ENCODE data around the gene KIAA1755.

The KIAA1755 gene

DNA sequence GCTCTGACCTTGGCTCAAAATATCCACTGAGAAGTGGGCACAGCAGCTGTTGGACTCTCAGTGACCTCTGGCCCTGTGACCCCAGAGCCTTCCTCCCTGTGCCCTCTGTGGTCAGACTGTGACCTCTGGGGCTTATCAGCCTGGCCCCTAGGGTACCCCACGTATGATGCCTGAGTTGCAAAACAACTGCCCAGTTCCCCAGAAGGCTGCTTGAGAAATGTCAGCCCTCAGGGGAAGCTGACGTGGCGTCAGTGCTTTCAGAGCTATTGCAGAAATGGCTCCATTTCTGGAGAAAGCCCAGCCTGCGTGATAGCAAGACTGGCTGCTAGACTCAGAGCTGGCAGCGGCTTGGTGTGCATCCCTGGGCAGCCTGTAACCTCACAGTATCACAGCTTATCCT is 63.9 kb downstream of the KIAA1755 start:
- H3K4me1 ChIP-seq (ENCODE audit: control insufficient read depth, insufficient read depth, low read depth, low read length), result peaks cover 4% of the 10 kb centered on the region

DNA sequence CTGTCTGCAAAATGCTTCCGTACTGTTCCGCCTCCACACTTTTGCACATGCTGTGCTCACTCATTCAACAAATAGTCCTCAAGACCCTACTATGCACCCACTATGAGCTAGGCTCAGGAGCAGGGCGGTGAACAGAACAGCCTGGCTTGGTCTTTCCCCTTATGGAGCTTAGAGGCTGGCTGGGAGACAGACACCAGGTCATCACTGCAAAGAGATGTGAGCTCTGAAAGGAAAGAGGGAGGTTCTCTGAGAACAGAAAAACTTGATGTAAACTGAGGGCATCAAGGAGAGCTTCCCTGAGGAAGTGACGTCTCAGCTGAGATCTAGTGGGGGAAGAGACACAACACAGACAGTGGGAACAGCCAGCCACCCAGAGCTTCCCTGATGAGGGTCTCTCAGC is 64.5 kb downstream of the KIAA1755 start:
- Histone ChIP-seq H2BK120ac (ENCODE audit: low read depth, low read length) (no peak overlapping the region), H3K18ac (ENCODE audit: low read depth in 1 of 2, low read length in 2 of 2) (no peak overlapping the region), H3K14ac (ENCODE audit: low read length in 2 of 2) (no peak overlapping the region), H3K4me1 (ENCODE audit: control insufficient read depth, insufficient read depth, low read depth, low read length) (peaks cover under 1% of the 10 kb centered on the region), H3K23ac (ENCODE audit: low read length in 2 of 2) (no peak overlapping the region), H3K4me3 (ENCODE audit: insufficient read depth in 1 of 2, low read depth in 1 of 2, low read length in 2 of 2) (no peak overlapping the region), H2AK5ac (ENCODE audit: low read length, severe bottlenecking) (no peak overlapping the region), H3K4me2 (ENCODE audit: low read length, poor library complexity, severe bottlenecking) (no peak overlapping the region), H3K9me3 (ENCODE audit: control insufficient read depth, low read length) (peaks cover 4% of the 10 kb centered on the region), H2BK15ac (ENCODE audit: low read depth, poor library complexity, severe bottlenecking) (no peak overlapping the region), H3K27ac (ENCODE audit: low read length, poor library complexity, severe bottlenecking) (no peak overlapping the region), H2AFZ (ENCODE audit: low read depth, low read length) (no peak overlapping the region), H2BK12ac (ENCODE audit: low read length in 2 of 2) (no peak overlapping the region), H3K9ac (ENCODE audit: low read length) (peak overlapping the region; percentile 11), H4K91ac (ENCODE audit: low read length) (no peak overlapping the region), H3K27me3 (ENCODE audit: control insufficient read depth in 1 of 2, insufficient read depth in 1 of 2, low read length in 2 of 2) (peaks cover 8 to 31% of the 10 kb centered on the region in 2 experiments), H3K4ac (ENCODE audit: low read depth in 1 of 2, low read length in 2 of 2) (no peak overlapping the region), H3K79me1 (replicated peaks; ENCODE audit: low read length, poor library complexity, severe bottlenecking) (no peaks in the 10 kb centered on the region), H4K8ac (ENCODE audit: low read length) (no peak overlapping the region), H2BK5ac (ENCODE audit: low read depth, low read length, poor library complexity, severe bottlenecking) (no peak overlapping the region), H3K36me3 (ENCODE audit: control insufficient read depth in 1 of 2, insufficient read depth in 2 of 2, low read depth in 1 of 2, low read length in 2 of 2) (no peaks in the 10 kb centered on the region)
- WGBS, result 95% methylated on average over 4 of the region's 4 CpGs
- DNase-seq, result no peak

More for the DNA sequence above, 63.9 kb downstream of the KIAA1755 start:
- no peak overlapping the region for H2BK15ac ChIP-seq (ENCODE audit: low read depth, poor library complexity, severe bottlenecking)
- peak; percentile 87 for DNase-seq
- H2BK12ac ChIP-seq (ENCODE audit: low read length in 2 of 2), result no peak overlapping the region
- H2AFZ ChIP-seq (ENCODE audit: low read depth, low read length), result no peak overlapping the region
- H3K79me1 ChIP-seq (replicated peaks; ENCODE audit: low read length, poor library complexity, severe bottlenecking), result no peaks in the 10 kb centered on the region
- H2AK5ac ChIP-seq (ENCODE audit: low read length, severe bottlenecking), result no peak overlapping the region
- no peak overlapping the region for H3K4me2 ChIP-seq (ENCODE audit: low read length, poor library complexity, severe bottlenecking)
- no peak overlapping the region for H3K23ac ChIP-seq (ENCODE audit: low read length in 2 of 2)
- no peaks in the 10 kb centered on the region for H3K36me3 ChIP-seq (ENCODE audit: control insufficient read depth in 1 of 2, insufficient read depth in 2 of 2, low read depth in 1 of 2, low read length in 2 of 2)
- no peak overlapping the region for H3K27ac ChIP-seq (ENCODE audit: low read length, poor library complexity, severe bottlenecking)
- H2BK5ac ChIP-seq (ENCODE audit: low read depth, low read length, poor library complexity, severe bottlenecking), result no peak overlapping the region
- no peak overlapping the region for H2BK120ac ChIP-seq (ENCODE audit: low read depth, low read length)
- peaks cover 8 to 31% of the 10 kb centered on the region in 2 experiments for H3K27me3 ChIP-seq (ENCODE audit: control insufficient read depth in 1 of 2, insufficient read depth in 1 of 2, low read length in 2 of 2)
- 55% methylated on average over 5 of the region's 5 CpGs for WGBS
- H3K9me3 ChIP-seq (ENCODE audit: control insufficient read depth, low read length), result peaks cover 4% of the 10 kb centered on the region
- H3K18ac ChIP-seq (ENCODE audit: low read depth in 1 of 2, low read length in 2 of 2), result peak overlapping the region in 1 of 2 experiments; percentile 41
- H4K8ac ChIP-seq (ENCODE audit: low read length), result peak overlapping the region; percentile 5
- no peak overlapping the region for H3K4ac ChIP-seq (ENCODE audit: low read depth in 1 of 2, low read length in 2 of 2)
- no peak overlapping the region for H4K91ac ChIP-seq (ENCODE audit: low read length)
- H3K4me3 ChIP-seq (ENCODE audit: insufficient read depth in 1 of 2, low read depth in 1 of 2, low read length in 2 of 2), result no peak overlapping the region
- H3K9ac ChIP-seq (ENCODE audit: low read length), result peak overlapping the region; percentile 11
- H3K14ac ChIP-seq (ENCODE audit: low read length in 2 of 2), result no peak overlapping the region

DNA sequence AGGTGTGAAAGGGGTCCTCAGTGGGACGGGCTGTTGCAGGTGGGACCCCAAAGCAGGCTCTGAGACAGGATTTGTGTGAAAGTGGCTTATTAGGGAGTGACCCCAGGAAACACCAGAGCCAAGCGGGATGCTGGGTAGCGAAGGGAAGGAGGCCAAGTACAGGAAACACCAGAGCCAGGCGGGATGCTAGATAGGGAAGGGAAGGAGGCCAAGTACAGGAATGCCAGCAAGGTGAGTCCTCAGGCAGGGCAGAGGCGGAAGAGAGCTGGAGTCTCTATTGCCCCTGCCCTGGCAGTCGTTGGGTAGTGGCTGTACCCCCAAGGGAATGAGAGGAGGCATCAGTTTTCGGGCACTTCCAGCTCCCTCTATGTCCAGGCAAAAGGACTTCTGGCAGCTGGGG is 65.0 kb downstream of the KIAA1755 start:
- 94% methylated on average over 7 of the region's 7 CpGs for WGBS
- DNase-seq, result no peak
- Histone ChIP-seq H3K14ac (ENCODE audit: low read length in 2 of 2) (no peak overlapping the region), H3K18ac (ENCODE audit: low read depth in 1 of 2, low read length in 2 of 2) (no peak overlapping the region), H3K36me3 (ENCODE audit: control insufficient read depth in 1 of 2, insufficient read depth in 2 of 2, low read depth in 1 of 2, low read length in 2 of 2) (no peaks in the 10 kb centered on the region), H3K23ac (ENCODE audit: low read length in 2 of 2) (no peak overlapping the region), H2BK120ac (ENCODE audit: low read depth, low read length) (no peak overlapping the region), H3K27me3 (ENCODE audit: control insufficient read depth in 1 of 2, insufficient read depth in 1 of 2, low read length in 2 of 2) (peaks cover 8 to 31% of the 10 kb centered on the region in 2 experiments), H2AFZ (ENCODE audit: low read depth, low read length) (no peak overlapping the region), H4K8ac (ENCODE audit: low read length) (no peak overlapping the region), H2AK5ac (ENCODE audit: low read length, severe bottlenecking) (no peak overlapping the region), H3K9me3 (ENCODE audit: control insufficient read depth, low read length) (peaks cover 4% of the 10 kb centered on the region), H3K9ac (ENCODE audit: low read length) (no peak overlapping the region), H3K27ac (ENCODE audit: low read length, poor library complexity, severe bottlenecking) (no peak overlapping the region), H3K79me1 (replicated peaks; ENCODE audit: low read length, poor library complexity, severe bottlenecking) (no peaks in the 10 kb centered on the region), H3K4me3 (ENCODE audit: insufficient read depth in 1 of 2, low read depth in 1 of 2, low read length in 2 of 2) (no peak overlapping the region), H3K4me2 (ENCODE audit: low read length, poor library complexity, severe bottlenecking) (no peak overlapping the region), H3K4ac (ENCODE audit: low read depth in 1 of 2, low read length in 2 of 2) (no peak overlapping the region), H3K4me1 (ENCODE audit: control insufficient read depth, insufficient read depth, low read depth, low read length) (no peaks in the 10 kb centered on the region), H2BK5ac (ENCODE audit: low read depth, low read length, poor library complexity, severe bottlenecking) (no peak overlapping the region), H2BK15ac (ENCODE audit: low read depth, poor library complexity, severe bottlenecking) (peak overlapping the region; percentile 20), H4K91ac (ENCODE audit: low read length) (no peak overlapping the region), H2BK12ac (ENCODE audit: low read length in 2 of 2) (peak overlapping the region in 1 of 2 experiments; percentile 37)

DNA sequence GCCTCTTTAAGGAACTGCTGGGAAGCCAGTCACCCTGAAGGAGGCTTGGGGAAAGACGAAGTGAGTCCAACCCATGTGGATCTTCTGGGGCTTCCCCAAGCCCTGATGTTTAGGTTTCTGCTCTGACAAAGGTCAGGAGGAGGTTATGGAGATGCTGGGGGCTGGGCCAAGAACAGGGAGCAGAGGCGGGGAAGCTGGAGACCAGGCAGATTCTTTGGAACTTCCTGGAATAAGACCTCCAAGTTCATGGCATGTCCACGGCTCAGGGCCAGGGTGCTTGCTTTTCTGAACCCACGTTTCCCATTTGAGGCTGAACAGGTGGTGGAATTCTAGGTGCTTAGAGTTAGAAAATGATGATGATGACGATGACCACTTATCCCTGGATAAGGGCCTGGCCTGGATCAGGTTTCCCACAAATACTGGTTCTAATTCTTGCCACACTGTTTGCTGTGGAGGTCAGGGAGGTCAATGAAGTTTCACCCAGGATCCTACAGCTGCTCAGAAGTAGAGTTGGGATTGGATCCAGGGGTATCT is 65.5 kb downstream of the KIAA1755 start:
- peaks cover 8 to 33% of the 10 kb centered on the region in 2 experiments for H3K27me3 ChIP-seq (ENCODE audit: control insufficient read depth in 1 of 2, insufficient read depth in 1 of 2, low read length in 2 of 2)
- no peak overlapping the region for H3K4ac ChIP-seq (ENCODE audit: low read depth in 1 of 2, low read length in 2 of 2)
- no peak overlapping the region for H3K23ac ChIP-seq (ENCODE audit: low read length in 2 of 2)
- no peak overlapping the region for H3K14ac ChIP-seq (ENCODE audit: low read length in 2 of 2)
- no peak for DNase-seq
- H3K18ac ChIP-seq (ENCODE audit: low read depth in 1 of 2, low read length in 2 of 2), result no peak overlapping the region
- H4K8ac ChIP-seq (ENCODE audit: low read length), result no peak overlapping the region
- H3K4me3 ChIP-seq (ENCODE audit: insufficient read depth in 1 of 2, low read depth in 1 of 2, low read length in 2 of 2), result no peak overlapping the region
- H3K9ac ChIP-seq (ENCODE audit: low read length), result no peak overlapping the region
- WGBS, result 79% methylated on average over 5 of the region's 5 CpGs
- peaks cover 4% of the 10 kb centered on the region for H3K9me3 ChIP-seq (ENCODE audit: control insufficient read depth, low read length)
- no peak overlapping the region for H3K4me2 ChIP-seq (ENCODE audit: low read length, poor library complexity, severe bottlenecking)
- no peaks in the 10 kb centered on the region for H3K36me3 ChIP-seq (ENCODE audit: control insufficient read depth in 1 of 2, insufficient read depth in 2 of 2, low read depth in 1 of 2, low read length in 2 of 2)
- H3K4me1 ChIP-seq (ENCODE audit: control insufficient read depth, insufficient read depth, low read depth, low read length), result no peaks in the 10 kb centered on the region
- no peak overlapping the region for H2AFZ ChIP-seq (ENCODE audit: low read depth, low read length)
- no peak overlapping the region for H3K27ac ChIP-seq (ENCODE audit: low read length, poor library complexity, severe bottlenecking)
- no peak overlapping the region for H4K91ac ChIP-seq (ENCODE audit: low read length)
- H2BK15ac ChIP-seq (ENCODE audit: low read depth, poor library complexity, severe bottlenecking), result no peak overlapping the region
- no peak overlapping the region for H2BK12ac ChIP-seq (ENCODE audit: low read length in 2 of 2)
- no peak overlapping the region for H2AK5ac ChIP-seq (ENCODE audit: low read length, severe bottlenecking)
- no peak overlapping the region for H2BK5ac ChIP-seq (ENCODE audit: low read depth, low read length, poor library complexity, severe bottlenecking)
- no peaks in the 10 kb centered on the region for H3K79me1 ChIP-seq (replicated peaks; ENCODE audit: low read length, poor library complexity, severe bottlenecking)
- H2BK120ac ChIP-seq (ENCODE audit: low read depth, low read length), result no peak overlapping the region
